GM12864 (cell line): ENCODE results near the gene GTF2H1.

Experiments
- DNase-seq: peaks from one replicate; pipeline ENCODE4 v3.0.0-alpha.2; 2011; ENCODE audit warnings: low read depth
- H3K4me3 ChIP-seq: 2 replicates; pipeline ENCODE4 v1.5.1; 2011; ENCODE audit warnings: mild to moderate bottlenecking, low read depth, low read length, control low read depth
- CTCF ChIP-seq: IDR thresholded peaks from 2 replicates; pipeline ENCODE4 v1.5.1; 2011; ENCODE audit warnings: low read depth, mild to moderate bottlenecking, moderate library complexity, low read length, control low read depth, inconsistent platforms; ENCODE audit errors: missing control alignments

Gene GTF2H1

GRCh38 chr11:18361154-18361553, 38.8 kb downstream of the GTF2H1 start:
- DNase-seq = no peak
- TF ChIP-seq CTCF = no peak
- H3K4me3 ChIP-seq = no peak overlapping the region

GRCh38 chr11:18364495-18365073, 42.2 kb downstream of the GTF2H1 start:
- H3K4me3 ChIP-seq = no peak overlapping the region
- no peak for TF ChIP-seq CTCF
- DNase-seq = no peak

- no peak for TF ChIP-seq CTCF
- DNase-seq = no peak
- no peak overlapping the region for H3K4me3 ChIP-seq
Observed at GRCh38 chr11:18365741-18366140, 43.4 kb downstream of the GTF2H1 start.

GRCh38 chr11:18366286-18366685, 43.9 kb downstream of the GTF2H1 start:
- no peak for DNase-seq
- no peak overlapping the region for H3K4me3 ChIP-seq
- no peak for TF ChIP-seq CTCF

GRCh38 chr11:18367431-18367830, 45.1 kb downstream of the GTF2H1 start:
- no peak overlapping the region for H3K4me3 ChIP-seq
- no peak for DNase-seq
- TF ChIP-seq CTCF = no peak

GRCh38 chr11:18368221-18368620, 45.9 kb downstream of the GTF2H1 start:
- TF ChIP-seq CTCF = no peak
- no peak overlapping the region for H3K4me3 ChIP-seq
- DNase-seq = no peak

- no peak for DNase-seq
- no peak for TF ChIP-seq CTCF
Observed at GRCh38 chr11:18369398-18369797, 47.0 kb downstream of the GTF2H1 start.

More at GRCh38 chr11:18369398-18369797, 47.0 kb downstream of the GTF2H1 start:
- H3K4me3 ChIP-seq = no peak overlapping the region
